Gastrocnemius medialis (tissue), 4 donors: ENCODE measurements around the gene TMOD4. TPM values are rescaled to one million over a fixed set of nuclear protein-coding genes. Genes with fewer than 3 reads are reported as not detected.

Experiments
- ATAC-seq, 2 donors: fragments of 150-250 bp; one replicate each; pipeline ENCODE4 v1.9.1; 2016
- DNase-seq, 2 donors: peaks; one replicate each; pipeline ENCODE4 v3.0.0-alpha.2; 2019
- H3K27ac ChIP-seq, 4 donors: fragments of 200-600 bp; sonication (generic); 1 replicate in 1 of 4; 2 replicates in 3 of 4; pipeline ENCODE4 v1.5.1; 2016 to 2018; ENCODE audit warnings: mild to moderate bottlenecking in 2 of 4, moderate library complexity in 1 of 4
- H3K27me3 ChIP-seq, 3 donors: fragments of 200-600 bp; sonication (generic) in 2 of 3; 1 replicate in 1 of 3; 2 replicates in 2 of 3; pipeline versions ENCODE4 v1.5.1 to v1.6.0; 2016 to 2019; ENCODE audit warnings: mild to moderate bottlenecking in 1 of 3, moderate library complexity in 1 of 3
- H3K36me3 ChIP-seq, 2 donors: fragments of 200-600 bp; sonication (generic) in 1 of 2; one replicate each; pipeline ENCODE4 v1.5.1; 2017 to 2018
- H3K4me1 ChIP-seq, 2 donors: fragments of 200-600 bp; sonication (generic) in 1 of 2; one replicate each; pipeline ENCODE4 v1.5.1; 2016 to 2017; ENCODE audit warnings: mild to moderate bottlenecking in 2 of 2
- H3K4me3 ChIP-seq, 4 donors: fragments of 200-600 bp; sonication (generic) in 3 of 4; 1 replicate in 1 of 4; 2 replicates in 3 of 4; pipeline ENCODE4 v1.5.1; 2016 to 2019; ENCODE audit warnings: mild to moderate bottlenecking in 2 of 4
- H3K9me3 ChIP-seq, 3 donors: fragments of 200-600 bp; sonication (generic) in 2 of 3; 1 replicate in 1 of 3; 2 replicates in 2 of 3; pipeline ENCODE4 v1.5.1; 2016 to 2019
- CTCF ChIP-seq, 5 experiments: fragments of 450-650 bp in 3 of 5; fragments of 200-600 bp in 2 of 5; sonication (generic) in 2 of 5; IDR thresholded peaks in 4 of 5; conservative IDR thresholded peaks in 1 of 5; 1 replicate in 4 of 5; 2 replicates in 1 of 5; pipeline ENCODE4 v1.5.1; 2016 to 2019; ENCODE audit warnings: antibody characterized with exemption in 5 of 5, mild to moderate bottlenecking in 3 of 5, moderate library complexity in 3 of 5
- POLR2A ChIP-seq, 2 donors: fragments of 450-650 bp; IDR thresholded peaks; one replicate each; pipeline ENCODE4 v1.6.1; 2017; ENCODE audit warnings: antibody characterized with exemption in 2 of 2, mild to moderate bottlenecking in 2 of 2, moderate library complexity in 2 of 2
- in situ Hi-C, 4 donors: fragments of 200-750 bp; cut with MboI; loops; one replicate each; pipeline versions ENCODE4 v1.15.0 to v1.8.0; 2017; ENCODE audit warnings: low sequenced_read_pairs in 4 of 4
- intact Hi-C: fragments of 100-400 bp; cut with DNase I; formaldehyde crosslinking; loops from one replicate; pipeline ENCODE4 v1.15.1; 2023; ENCODE audit warnings: low total_unique reads
- total RNA-seq, 4 donors: library from RNA; depleted of rRNA; stranded (reverse); fragments of >200 nt; gene quantifications; one replicate each; pipeline versions ENCODE4 v1.1.0 to v1.2.3, GENCODE V29; 2016

Gene TMOD4
- total RNA-seq, 4 donors from 2014 or later, result 58.3 to 315 (median 188) TPM

GRCh38 chr1:151133018-151133806 is 42.6 kb downstream of the TMOD4 start:
- in situ Hi-C loops (no loop called here), intact Hi-C loops (no loop called here)
- Histone ChIP-seq H3K36me3 (peaks cover 0 to 61% of the 10 kb centered on the region in 2 donors), H3K27me3 (no peaks in the 10 kb centered on the region), H3K27ac (peak overlapping the region in 2 of 4 donors; percentile 54 to 98), H3K4me1 (peaks cover 6 to 8% of the 10 kb centered on the region in 2 donors), H3K9me3 (no peaks in the 10 kb centered on the region), H3K4me3 (no peak overlapping the region)
- no peak for TF ChIP-seq POLR2A (IDR thresholded peaks at IDR 0.05)
- no peak for TF ChIP-seq CTCF (IDR thresholded peaks at IDR 0.05 in 4 of 5, conservative IDR thresholded peaks at IDR 0.05 in 1 of 5)
- peak in 1 of 2 donors; percentile 19 for DNase-seq
- no peak for ATAC-seq

- ATAC-seq (no peak), DNase-seq (peak in 1 of 2 donors; percentile 13)
- Histone ChIP-seq H3K27ac (peak overlapping the region; percentile 53 to 98 (median 68)), H3K9me3 (no peaks in the 10 kb centered on the region), H3K36me3 (peaks cover 0 to 54% of the 10 kb centered on the region in 2 donors), H3K4me3 (peak overlapping the region in 3 of 4 donors; percentile 16 to 47 (median 36)), H3K27me3 (no peaks in the 10 kb centered on the region), H3K4me1 (peaks cover 0 to 8% of the 10 kb centered on the region in 2 donors)
- in situ Hi-C loops, result no loop called here
- intact Hi-C loops, result no loop called here
- TF ChIP-seq CTCF (IDR thresholded peaks at IDR 0.05 in 4 of 5, conservative IDR thresholded peaks at IDR 0.05 in 1 of 5) (no peak), POLR2A (IDR thresholded peaks at IDR 0.05) (no peak)
Measured at GRCh38 chr1:151132335-151133017, 43.3 kb downstream of the TMOD4 start.

- intact Hi-C loops, result no loop called here
- H3K36me3 ChIP-seq, result peaks cover 0 to 48% of the 10 kb centered on the region in 2 donors
- in situ Hi-C loops, result no loop called here
- no peaks in the 10 kb centered on the region for H3K27me3 ChIP-seq
- no peaks in the 10 kb centered on the region for H3K9me3 ChIP-seq
- H3K27ac ChIP-seq, result peak overlapping the region; percentile 53 to 98 (median 68)
- no peak for ATAC-seq
- DNase-seq, result no peak
- peaks cover 0 to 8% of the 10 kb centered on the region in 2 donors for H3K4me1 ChIP-seq
- TF ChIP-seq POLR2A (IDR thresholded peaks at IDR 0.05) (no peak), CTCF (IDR thresholded peaks at IDR 0.05 in 4 of 5, conservative IDR thresholded peaks at IDR 0.05 in 1 of 5) (no peak)
- H3K4me3 ChIP-seq, result peak overlapping the region; percentile 16 to 47 (median 32)
Measured at GRCh38 chr1:151131701-151132334, 44.0 kb downstream of the TMOD4 start.

- ATAC-seq, result peak; percentile 25 to 64
- Histone ChIP-seq H3K9me3 (no peaks in the 10 kb centered on the region), H3K4me3 (peak overlapping the region; percentile 16 to 47 (median 32)), H3K27ac (peak overlapping the region; percentile 53 to 98 (median 68)), H3K27me3 (no peaks in the 10 kb centered on the region), H3K36me3 (peaks cover 0 to 41% of the 10 kb centered on the region in 2 donors), H3K4me1 (peaks cover 3 to 6% of the 10 kb centered on the region in 2 donors)
- no peak for TF ChIP-seq CTCF (IDR thresholded peaks at IDR 0.05 in 4 of 5, conservative IDR thresholded peaks at IDR 0.05 in 1 of 5)
- peak in 1 of 2 donors; percentile 6 for TF ChIP-seq POLR2A (IDR thresholded peaks at IDR 0.05)
- intact Hi-C loops (no loop called here), in situ Hi-C loops (no loop called here)
- DNase-seq, result peak; percentile 67 to 77
Measured at GRCh38 chr1:151130987-151131586, 44.7 kb downstream of the TMOD4 start.
